GM21619 (cell line): ENCODE results near the gene ARMC2.
A peak's percentile ranks its signal among the peaks of the same experiment; 100 is the strongest.
"Not testable (repeated sequence)": the region's sequence is repeated elsewhere in the genome, so short reads cannot be mapped to it uniquely, and the experiment has no call there.

Experiments
- ATAC-seq: cut with Tn5 transposase; IDR thresholded peaks from one replicate; pipeline ENCODE4 v1.9.1; 2021; ENCODE audit not compliant: unreplicated experiment

ARMC2 gene, protein sequence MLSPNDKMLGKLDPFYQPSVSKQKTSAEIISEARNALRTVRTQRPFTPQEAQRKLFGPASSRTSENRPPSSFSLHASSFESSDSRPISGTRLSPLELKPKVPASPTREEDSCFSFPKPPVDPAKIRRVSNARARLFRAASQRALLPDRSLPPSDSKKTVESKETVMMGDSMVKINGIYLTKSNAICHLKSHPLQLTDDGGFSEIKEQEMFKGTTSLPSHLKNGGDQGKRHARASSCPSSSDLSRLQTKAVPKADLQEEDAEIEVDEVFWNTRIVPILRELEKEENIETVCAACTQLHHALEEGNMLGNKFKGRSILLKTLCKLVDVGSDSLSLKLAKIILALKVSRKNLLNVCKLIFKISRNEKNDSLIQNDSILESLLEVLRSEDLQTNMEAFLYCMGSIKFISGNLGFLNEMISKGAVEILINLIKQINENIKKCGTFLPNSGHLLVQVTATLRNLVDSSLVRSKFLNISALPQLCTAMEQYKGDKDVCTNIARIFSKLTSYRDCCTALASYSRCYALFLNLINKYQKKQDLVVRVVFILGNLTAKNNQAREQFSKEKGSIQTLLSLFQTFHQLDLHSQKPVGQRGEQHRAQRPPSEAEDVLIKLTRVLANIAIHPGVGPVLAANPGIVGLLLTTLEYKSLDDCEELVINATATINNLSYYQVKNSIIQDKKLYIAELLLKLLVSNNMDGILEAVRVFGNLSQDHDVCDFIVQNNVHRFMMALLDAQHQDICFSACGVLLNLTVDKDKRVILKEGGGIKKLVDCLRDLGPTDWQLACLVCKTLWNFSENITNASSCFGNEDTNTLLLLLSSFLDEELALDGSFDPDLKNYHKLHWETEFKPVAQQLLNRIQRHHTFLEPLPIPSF

DNA sequence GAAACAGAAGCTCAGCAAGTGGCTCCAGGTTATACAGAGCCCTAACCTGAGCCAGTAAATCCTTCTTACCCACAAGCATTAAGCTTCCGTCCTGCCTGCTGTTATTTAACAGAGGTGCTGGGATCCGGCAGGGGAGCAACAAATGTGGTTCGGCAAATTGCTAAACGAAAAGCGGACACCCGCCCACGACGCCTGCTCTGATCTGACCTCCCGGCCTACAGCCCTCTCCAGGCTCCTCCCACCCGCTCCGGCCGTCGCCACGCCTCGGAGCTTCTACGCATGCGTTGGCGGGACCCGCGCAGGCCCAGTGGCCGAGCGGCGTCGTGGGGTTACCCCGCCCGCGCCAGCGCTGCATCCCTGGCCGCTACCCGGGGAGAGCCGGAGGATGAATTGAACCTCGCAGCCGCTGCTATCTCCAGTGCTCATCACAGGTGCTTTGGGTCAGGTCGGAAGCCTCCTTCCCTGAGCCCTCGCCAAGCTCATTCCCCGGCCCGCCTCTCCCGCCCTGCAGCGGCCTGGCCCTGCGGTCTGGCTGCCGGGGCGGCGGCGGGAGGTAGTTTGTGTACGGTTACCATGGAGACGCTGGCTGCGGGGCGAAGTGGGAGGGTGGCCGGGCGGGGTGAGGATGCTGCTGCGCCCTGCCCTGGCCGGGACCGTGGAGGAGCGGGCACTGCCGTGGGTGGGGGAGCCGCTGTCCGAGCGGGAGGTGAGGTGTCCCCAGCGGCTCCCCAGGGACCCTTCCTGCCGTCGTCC is at the start of gene ARMC2:
Gene ARMC2 (plus strand): TSS at position 307 of the 753 bp plus-strand sequence. CDS start 5,846 bp downstream, outside the sequence.
- ATAC-seq: peak; percentile 96

DNA sequence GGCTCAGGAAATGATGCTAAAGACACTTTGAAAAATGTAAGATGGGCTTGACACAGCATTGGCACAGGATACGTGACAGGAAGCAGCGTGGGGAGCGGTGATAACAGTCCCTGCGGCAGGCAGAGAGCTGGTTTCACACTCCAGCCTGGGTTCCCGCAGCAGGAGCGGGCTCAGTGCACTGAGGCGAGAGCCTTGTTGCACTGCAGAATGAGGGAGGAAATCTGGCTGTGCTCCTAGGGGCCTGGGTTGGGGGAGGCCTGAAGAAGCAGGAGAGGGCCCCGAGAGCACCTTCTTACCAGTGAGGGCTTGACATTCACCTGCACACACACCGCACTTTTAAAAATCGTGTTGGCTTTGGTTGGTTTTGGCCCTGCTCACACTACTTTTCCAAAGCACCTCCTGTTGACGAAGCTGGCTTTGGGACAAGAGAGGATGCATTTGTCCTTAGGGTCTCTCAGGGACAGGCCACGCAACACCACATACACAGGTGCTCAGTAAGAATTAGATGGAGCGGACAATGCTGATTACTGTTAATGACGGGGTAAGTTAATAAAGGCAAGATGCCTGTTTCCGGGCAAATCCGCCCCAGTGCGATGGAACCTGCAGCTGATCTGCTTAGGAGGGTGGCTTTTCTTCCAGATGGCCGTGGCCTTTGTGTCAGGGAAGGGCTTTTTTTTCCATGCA is 49.4 kb upstream of the ARMC2 start:
- ATAC-seq: no peak

DNA sequence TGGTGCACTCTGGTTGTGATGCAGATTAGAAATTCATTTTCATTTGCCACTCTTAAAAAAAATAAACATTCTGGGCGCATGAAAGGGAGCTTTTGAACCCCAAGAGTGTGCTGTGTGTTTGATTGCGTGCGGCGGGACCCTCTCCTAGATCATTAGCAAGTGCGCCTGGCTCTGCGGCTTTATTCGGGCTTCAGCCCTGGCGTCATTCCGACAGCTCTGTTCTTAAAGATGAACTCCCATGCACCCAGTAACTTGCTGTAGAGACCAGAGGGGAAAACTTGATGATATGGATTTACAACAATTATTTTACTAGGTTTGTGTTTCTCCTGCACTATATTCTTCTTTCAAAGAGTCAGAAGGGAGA is 48.9 kb upstream of the ARMC2 start:
- ATAC-seq: no peak

DNA sequence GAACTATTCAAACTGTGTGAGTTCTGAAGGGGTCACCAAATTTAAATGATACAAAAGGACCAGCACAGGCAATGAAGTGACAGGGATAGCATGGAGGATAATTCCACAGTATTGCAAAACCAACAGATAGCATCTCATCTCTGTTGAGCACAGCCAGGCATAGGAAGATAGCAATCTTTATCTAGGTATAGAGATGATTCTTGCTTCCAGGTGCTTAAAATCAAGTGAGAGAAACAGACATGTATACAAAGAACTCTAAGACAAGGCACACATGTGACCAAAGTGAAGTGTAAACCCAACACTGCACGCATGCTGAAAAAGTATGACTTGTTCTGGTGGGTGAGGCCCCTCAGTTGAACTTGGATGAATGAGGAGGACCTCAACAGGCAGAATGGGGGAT is 48.4 kb upstream of the ARMC2 start:
- no peak for ATAC-seq

DNA sequence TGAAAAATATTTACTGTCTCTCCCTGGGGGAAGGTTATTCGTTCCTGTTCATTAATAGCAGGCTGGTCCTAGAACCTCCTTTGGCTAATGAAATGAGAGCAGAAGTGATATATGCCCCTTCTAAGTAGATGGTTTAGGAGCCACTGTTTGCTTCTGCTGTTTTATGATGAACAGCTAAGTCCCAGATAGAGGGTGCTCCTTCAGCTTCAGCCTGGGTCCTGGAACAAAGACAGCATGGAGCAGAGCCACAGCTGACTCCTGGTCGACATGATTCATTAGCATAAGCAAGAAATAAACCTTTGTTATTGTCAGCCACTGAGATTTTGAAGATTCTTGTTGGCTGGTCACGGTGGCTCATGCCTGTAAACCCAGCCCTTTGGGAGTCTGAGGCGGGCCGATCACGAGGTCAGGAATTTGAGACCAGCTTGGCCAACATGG is 47.8 kb upstream of the ARMC2 start:
- ATAC-seq: no peak

DNA sequence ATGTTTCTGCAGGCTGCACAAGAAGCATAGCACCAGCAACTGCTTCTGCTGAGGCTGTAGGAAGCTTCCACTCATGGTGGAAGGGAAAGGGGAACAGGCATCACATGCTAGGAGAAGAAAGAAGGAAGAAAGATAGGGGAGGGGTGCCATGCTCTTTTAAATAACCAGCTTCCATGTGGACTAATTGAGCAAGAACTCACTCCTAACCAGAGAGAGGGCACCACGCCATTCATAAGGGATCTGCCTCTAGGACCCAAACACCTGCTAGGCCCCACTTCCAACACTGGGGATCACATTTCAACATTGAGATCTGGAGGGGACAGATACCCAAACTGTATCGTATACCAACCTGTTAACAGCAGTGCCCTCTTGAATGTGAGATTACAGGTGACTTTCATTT is 46.9 kb upstream of the ARMC2 start:
- no peak for ATAC-seq

DNA sequence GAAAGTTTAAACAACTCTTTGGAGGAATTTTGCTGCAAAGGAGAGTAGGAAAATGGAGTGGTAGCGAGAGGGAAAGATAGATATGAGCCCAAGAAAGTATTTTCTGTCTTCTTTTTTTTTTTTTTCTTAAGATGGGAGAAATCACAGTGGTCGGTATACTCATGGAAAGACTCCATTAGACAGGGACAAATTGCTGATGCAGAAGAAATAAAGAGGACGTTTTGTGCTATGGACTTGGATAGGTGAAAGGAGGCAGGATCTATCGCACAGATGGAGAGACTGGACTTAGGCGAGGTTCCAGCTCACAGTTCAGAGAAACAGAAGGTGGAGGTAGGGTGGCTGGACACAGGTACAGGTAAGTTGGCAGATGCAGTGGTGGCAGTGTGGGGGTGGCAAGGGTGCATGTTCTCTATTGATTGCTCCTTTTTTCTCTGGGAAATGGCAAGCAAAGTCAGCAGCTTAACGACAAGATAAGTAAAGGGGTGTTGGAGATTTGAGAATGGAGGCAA is 44.2 kb upstream of the ARMC2 start:
- no peak for ATAC-seq

DNA sequence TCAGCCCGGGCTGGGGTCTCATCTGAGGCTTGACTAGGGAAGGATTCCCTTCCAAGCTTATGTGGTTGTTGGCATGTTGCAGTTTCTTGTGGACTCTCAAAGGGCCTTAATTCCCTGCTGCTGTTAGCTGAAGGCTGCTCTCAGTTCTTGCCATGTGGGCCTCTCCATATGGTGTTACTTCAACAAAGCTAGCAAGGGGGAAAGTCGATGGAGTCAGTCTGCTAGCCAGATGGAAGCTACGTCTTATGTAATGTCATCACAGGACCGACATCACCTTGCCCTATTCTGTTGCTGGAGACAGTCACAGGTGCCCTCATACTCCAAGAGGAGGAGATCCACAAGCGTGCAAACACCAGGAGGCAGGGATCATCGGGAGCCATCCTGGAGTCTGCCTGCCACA is 43.3 kb upstream of the ARMC2 start:
- ATAC-seq: no peak

DNA sequence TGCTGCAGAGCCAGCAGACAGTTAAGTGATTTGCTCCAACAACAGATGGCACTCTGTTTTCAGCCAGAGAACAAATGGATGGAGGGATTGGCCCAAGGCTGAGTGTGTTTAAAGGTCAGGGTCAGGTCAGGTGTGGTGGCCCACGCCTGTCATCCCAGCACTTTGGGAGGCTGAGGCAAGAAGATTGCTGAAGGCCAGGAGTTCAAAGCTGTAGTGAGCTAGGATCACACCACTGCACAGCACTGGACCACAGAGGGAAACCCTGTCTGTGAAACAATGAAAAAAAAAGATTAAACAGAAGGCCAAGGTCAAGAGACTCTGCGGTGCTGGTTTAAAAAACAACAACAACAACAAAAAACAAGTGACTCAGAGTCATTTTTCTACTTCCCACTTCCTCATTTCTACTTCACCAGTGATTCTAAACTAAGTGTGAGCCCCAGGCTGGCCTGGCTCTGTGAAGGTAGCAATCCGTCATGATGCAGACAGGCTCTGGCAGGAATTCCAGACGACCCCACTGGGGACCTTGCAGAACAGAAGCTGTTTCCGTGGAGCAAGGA is 42.5 kb upstream of the ARMC2 start:
- ATAC-seq: peak; percentile 91

DNA sequence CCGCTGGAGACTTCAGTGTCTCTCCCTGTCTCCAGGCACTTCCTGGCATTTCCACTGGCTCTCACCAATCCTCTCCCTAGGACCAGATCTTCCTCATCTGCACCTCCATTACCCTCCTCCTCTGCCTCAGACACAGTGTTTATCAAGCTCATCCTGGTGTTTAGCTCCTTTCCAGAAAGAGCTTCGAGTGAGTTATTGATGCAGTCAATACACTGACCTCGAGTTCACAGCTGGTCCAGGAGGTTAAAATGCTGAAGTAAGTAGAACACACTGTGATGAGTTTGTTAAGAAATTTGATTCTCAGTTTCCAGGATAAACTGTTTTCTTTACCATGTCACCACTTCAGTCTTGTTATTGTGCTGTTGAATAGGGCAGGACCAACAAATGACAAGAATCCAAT is 42.1 kb upstream of the ARMC2 start:
- peak; percentile 25 for ATAC-seq

DNA sequence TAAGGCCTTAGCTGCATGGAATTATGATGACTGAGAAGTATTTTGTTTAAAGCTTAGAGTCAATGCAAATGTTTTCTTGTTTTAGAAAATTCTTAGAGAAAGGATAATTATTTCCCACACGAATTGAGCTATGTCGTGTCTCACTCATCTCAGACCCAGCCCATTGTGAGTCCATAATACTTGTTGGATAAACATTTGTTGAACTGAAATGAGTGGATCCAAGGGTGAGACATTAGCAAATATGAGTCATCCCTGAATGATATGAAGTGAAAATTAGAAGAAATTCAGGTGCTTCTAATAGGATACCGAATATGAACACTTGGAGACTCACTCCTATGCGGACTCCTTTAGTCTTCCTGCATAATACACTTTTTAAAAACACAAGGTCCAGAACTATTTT is 41.6 kb upstream of the ARMC2 start:
- ATAC-seq: no peak

DNA sequence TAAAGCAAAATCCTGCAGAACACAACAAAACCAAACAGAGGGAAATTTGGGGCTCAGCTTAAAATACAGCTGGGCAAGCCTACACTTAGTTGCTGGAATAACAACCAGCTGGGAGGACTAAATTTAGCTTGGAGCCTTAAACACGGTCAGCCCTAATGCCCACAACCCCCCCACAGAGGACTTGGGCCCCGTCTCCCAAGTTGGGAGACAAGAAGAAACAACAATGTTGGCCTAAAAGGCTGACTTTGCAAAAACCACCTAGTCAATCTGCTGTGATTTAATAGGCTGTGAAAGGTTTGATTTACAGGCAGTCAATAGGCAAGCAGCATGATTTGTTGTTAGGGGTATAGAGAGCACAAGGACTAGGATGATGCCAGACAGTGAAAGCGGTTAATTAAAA is 40.3 kb upstream of the ARMC2 start:
- ATAC-seq: no peak

DNA sequence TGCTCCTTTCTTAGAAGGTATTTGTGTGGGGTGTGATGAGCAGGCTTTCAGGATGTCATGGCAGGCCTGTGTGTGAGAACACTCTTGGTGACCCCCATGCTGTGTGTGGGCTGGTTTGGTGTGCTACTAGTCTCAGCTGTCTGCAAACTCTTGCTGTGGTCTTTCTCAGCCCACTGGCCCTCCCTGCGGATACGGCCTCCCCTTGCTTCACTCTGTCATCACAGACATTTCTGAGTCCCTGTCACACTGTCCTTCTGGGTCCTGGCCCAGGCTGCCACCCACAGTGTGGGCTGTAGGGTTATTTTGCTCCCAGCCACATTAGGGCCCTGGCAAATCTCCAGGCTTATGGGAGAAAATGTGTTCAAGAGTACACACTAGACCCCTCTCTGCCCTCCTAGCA is 39.0 kb upstream of the ARMC2 start:
- ATAC-seq: no peak

DNA sequence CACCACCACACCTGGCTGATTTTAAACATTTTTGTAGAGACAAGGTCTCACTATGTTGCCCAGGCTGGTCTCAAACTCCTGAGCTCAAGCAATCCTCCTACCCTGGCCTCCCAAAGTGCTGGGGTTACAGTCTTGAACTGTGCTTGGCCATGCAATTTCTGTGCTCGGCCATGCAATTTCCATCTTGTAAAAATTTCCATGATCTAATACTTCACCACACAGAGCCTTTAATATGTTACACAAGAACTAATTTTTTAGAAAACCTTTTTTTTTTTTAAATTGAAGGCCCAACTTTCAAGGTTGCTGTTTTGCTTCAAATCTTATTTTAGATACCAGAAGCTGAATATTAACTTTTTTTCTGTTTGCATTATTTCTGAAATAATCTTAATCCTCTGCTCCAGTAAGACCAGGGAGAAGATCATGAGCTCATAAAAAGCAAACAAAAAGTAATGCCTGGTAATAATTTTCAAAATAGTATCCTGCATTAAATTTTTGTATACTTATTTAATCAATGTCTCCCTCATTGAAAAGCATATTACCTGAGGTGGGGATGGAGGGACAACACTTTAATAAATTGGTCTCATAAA is 38.1 kb upstream of the ARMC2 start:
- ATAC-seq: no peak

DNA sequence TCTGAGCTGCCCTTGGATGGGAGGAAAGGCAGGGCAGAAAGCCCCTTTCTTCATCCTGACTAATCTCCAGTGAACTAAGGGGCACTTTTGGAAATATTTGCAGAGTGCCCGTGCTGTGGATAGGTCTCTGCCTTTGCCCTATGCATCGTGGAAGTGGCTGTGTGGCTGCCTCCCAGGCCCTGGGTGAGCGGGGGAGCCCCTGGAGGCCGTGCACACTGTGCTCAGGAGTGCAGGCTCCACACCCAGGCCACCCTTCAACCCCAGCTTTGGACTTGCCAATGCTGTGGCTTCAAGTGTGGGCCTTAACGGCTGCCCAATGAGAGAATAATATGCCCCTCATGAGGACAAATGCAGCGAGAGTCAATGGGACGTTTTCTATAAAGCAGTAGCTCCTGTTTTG is 36.7 kb upstream of the ARMC2 start:
- ATAC-seq: no peak

DNA sequence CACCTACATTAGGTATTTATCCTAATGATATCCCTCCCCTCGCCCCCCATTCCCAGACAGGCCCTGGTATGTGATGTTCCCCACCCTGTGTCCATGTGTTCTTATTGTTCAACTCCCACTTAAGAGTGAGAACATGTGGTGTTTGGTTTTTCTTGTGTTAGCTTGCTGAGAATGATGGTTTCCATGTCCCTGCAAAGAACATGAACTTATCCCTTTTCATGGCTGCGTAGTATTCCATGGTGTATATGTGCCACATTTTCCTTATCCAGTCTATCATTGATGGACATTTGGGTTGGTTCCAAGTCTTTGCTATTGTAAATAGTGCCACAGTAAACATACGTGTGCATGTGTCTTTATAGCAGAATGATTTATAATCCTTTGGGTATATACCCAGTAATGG is 35.0 kb upstream of the ARMC2 start:
- ATAC-seq: not testable (repeated sequence)

DNA sequence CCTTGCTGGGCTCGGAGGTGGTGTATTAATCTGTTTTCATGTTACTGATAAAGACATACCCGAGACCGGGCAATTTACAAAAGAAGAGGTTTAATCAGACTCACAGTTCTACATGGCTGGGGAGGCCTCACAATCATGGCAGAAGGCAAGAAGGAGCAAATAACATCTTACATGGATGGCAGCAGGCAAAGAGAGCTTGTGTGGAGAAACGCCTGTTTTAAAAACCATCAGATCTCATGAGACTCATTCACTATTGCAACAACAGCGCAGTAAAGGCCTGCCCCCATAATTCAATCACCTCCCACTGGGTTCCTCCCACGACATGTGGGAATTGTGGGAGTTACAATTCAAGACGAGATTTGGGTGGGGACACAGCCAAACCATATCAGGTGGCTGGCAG is 30.9 kb upstream of the ARMC2 start:
- ATAC-seq: not testable (repeated sequence)

DNA sequence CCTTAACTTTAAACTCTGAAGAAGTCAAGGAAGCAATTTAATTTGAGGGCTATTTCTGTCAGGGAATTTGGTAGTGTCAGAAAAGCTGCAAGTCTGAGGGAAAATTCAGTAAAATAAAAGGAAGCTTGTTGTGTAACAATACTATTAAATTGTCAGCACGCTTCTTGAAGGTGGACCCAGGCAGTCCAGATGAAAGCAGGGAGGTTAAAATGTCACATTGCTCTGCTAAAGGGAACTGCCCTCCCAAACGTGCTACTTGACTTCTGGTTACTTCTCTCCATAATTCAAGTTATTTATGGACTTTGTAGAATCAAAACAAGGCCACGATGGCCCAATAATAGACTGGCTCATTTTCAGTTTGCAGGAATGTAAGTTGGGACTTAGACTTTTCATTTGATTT is 28.2 kb upstream of the ARMC2 start:
- ATAC-seq: no peak

DNA sequence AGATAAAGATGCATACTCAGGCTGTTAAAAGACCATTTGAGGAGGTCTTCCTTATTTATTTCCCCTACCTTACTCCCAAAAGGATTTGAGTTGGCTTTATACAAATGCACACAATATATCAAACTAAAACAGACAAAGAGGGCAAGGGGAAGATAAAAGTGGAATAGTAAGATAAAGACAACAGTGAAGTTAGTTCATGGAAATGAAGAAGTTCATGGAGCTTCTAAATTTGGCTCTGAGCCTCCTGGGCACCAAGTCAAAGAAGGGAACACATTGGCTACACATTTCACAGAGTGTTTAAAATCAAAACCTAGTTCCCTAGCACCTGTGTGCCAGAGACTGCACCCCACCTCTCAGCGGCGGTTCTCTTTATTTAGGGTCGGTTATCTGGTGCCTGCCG is 25.8 kb upstream of the ARMC2 start:
- no peak for ATAC-seq

DNA sequence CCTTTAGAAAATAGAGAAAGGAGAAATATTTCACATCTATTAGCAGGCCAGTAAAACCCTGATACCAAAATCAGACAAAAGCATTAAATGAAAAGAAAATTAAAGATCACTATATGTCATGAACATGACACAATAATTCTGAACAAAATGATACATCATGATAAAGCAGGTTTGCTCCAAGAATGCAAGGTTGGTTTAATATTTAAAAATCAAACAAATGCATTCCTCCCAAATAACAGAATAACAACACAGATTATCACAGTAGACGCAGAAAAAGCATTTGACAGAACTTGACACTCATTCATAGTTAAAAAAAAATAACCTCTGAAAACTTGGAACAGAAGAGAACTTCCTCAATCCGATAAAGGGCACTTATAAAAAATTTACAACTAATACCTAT is 22.9 kb upstream of the ARMC2 start:
- ATAC-seq: no peak
